AML-193 (cell line): ENCODE results near the gene ANKRD40CL.
A peak's percentile ranks its signal among the peaks of the same experiment; 100 is the strongest.

ENCODE experiments used
- DNase-seq, 2 experiments: peaks; one replicate each; lab custom pipeline; 2025; lab: John Stamatoyannopoulos, UW

ANKRD40CL gene

GRCh38 chr17:50787106-50787505, 19.8 kb upstream of the ANKRD40CL start:
- no peak for DNase-seq

- DNase-seq, result no peak
Measured at GRCh38 chr17:50785946-50786570, 18.7 kb upstream of the ANKRD40CL start.

DNA sequence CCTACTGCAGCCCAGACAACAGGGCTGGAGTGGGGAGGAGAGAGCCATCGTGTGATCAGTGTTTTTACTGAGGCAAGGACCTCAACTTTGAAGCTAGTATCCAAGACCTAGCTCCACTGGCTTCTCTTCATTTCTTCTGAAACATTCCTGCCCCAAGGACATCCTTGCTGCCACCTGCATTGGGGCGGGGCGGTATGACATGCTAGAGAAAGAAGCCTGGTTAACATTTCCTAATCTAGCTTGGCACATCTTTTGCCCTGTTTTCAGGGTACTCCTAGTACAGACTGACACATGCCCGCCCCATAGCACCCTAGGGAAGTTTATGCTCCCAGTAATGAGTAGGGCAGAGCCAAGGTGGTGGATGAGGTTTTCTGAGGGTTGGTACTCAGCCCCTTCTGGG, 17.8 kb upstream of the ANKRD40CL start:
- DNase-seq, result no peak

GRCh38 chr17:50783905-50784304, 16.6 kb upstream of the ANKRD40CL start:
- no peak for DNase-seq

- peak; percentile 79 to 83 for DNase-seq
Measured at GRCh38 chr17:50783193-50783660, 15.9 kb upstream of the ANKRD40CL start.

DNA sequence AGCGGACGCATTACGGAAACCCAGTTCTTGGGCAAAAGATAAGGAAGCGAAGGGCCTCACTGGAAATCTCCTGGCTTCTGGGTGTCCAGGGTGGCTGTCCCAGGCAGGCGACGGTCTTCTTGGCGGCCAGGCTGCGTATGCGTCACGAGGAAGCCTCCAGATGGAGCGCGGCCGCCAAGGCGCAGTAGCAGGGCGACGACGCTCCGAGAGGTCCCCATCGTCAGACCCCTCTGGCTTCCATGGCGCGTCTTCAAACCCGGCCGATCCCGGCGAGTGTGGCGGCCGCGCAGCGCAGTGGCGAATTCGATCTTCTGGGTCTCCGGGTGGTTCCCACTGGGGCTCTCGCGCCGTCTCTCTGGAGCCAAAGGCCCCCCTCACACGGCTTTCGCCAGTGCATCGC, 13.8 kb upstream of the ANKRD40CL start:
- DNase-seq, result no peak

DNA sequence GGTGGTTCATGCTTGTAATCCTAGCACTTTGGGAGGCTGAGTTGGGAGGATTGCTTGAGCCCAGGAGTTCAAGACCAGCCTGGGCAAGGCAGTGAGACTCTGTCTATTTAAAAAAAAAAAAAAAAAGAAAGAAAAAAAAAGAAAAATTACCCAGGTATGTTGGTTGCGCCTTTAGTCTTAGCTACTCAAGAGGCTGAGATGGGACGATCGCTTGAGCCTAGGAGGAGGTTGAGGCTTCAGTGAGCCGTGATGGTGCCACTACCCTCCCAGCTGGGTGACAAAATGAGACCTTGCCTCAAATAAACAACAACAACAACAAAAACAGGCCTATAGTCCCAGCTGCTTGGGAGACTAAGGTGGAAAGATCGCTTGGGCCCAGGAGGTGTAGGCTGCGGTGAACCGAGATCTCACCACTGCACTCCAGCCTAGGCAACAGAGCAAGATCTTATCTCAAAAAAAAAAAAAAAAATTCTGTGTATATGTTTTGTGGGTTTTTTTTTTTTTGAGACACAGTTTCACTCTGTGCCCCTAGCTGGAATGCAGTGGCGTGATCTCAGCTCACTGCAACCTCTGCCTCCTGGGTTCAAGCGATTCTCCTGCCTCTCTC, 12.5 kb upstream of the ANKRD40CL start:
- no peak for DNase-seq

DNA sequence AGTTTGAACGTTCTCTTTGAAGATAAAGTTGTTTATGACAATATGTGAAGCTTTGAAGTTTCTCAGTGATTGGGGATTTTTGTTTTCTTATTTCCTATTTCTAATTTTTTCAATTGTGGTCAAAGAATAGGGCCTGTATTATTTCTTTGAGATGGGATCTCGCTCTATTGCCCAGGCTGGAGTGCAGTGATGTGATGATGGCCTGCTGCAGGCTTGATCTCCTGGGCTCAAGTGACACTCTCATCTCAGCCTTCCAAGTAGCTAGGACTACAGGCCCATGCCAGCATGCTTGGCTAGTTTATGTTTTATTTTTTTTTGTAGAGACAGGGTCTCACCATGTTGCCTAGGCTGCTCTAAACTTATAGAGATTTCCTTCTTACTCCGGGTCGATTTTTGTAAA, 11.7 kb upstream of the ANKRD40CL start:
- no peak for DNase-seq

DNA sequence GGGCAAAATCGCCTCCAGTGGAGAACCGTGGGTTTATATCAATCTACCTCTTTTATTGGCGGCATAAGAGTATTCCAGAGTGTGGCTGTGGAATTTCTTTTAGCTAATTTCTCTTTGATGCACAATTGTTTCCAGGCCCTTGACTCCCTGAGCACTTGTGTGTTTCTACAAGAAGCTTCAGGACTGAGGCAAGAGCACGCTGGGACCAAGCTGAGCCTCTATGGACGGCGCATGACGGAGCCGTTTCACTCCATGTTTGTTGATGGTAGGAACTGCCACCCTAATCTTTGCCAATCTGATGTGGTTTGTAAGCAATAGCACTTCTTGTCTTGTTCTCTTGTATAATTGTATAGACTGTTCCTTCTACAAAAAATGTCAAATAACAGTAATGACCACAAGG, 11.2 kb upstream of the ANKRD40CL start:
- DNase-seq, result no peak

DNA sequence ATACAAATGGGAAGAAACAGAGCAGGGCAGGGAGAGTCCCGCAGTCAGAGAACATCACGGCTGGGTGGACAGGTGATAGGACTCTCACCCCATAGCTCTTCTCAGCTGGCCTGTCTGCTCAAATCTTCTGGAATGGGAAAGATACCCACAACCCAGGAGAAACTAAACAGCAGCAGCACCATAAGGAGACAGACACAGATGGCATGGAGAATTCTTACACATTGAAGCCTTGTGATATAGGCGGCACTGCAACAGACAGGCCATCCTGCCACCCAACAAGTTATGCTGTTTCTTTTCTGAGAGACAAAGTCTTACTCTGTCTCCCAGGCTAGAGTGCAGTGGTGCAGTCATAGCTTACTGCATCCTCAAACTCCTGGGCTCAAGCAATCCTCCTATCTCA, 8.6 kb upstream of the ANKRD40CL start:
- DNase-seq, result no peak

GRCh38 chr17:50774225-50774803, 7.0 kb upstream of the ANKRD40CL start:
- DNase-seq, result no peak

GRCh38 chr17:50771991-50772785, 4.9 kb upstream of the ANKRD40CL start:
- no peak for DNase-seq

DNA sequence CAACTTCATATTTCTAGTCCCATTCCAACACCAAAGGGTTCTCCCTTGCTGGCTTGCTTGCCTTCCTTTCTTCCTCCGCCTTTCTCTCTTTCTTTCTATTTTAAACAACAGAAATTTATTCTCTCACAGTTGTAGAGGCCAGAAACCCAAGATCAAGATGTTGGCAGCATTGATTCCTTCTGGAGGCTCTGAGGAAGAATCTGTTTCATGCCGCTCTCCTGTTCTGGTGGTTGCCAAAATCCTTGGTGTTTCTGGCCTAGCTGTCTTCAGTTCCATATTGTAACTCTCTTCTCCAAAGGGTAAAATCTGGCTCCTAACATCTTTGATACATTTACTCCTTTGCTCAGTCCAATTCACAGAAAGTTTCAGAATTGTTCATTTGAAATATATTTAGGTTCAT, 3.0 kb upstream of the ANKRD40CL start:
- no peak for DNase-seq

DNA sequence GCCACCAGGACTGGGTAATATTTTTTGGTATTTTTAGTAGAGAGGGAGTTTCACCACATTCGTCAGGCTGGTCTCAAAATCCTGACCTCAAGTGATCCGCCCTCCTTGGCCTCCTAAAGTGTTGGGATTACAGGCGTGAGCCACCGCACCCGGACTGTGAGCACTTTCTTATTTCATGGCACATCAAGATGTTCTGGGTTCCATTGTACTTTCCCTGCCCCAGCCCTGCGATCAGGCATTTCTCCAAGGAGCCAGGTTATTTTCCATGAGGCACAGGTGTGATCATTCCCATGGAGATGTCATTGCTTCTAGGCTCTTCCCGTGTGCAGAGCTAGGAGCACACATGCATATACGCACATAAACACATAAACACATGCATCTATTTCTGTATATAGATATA, 2.6 kb upstream of the ANKRD40CL start:
- DNase-seq, result no peak

DNA sequence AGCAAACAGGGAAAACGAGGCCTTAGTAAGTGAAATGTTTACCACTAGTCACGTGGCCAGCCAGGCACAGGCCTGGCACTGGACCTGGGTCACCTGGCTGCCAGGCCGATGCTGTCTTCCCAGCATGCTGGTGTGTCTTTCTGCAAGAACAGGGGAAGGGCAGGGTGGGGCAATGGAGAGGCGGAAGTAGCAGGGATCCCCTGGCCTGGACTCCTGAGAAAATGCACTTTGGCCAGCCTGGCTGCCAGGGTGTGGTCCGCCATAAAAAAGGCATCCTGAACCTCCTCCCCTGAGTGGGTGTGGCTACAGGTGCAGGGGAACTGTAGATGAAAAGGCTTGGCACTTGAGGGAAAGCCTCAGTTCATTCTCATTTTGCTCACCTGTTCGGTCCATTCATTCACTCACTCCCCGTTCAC, 1.0 kb upstream of the ANKRD40CL start:
- DNase-seq, result no peak

GRCh38 chr17:50767030-50767429, 288 bp downstream of the ANKRD40CL start:
- no peak for DNase-seq

DNA sequence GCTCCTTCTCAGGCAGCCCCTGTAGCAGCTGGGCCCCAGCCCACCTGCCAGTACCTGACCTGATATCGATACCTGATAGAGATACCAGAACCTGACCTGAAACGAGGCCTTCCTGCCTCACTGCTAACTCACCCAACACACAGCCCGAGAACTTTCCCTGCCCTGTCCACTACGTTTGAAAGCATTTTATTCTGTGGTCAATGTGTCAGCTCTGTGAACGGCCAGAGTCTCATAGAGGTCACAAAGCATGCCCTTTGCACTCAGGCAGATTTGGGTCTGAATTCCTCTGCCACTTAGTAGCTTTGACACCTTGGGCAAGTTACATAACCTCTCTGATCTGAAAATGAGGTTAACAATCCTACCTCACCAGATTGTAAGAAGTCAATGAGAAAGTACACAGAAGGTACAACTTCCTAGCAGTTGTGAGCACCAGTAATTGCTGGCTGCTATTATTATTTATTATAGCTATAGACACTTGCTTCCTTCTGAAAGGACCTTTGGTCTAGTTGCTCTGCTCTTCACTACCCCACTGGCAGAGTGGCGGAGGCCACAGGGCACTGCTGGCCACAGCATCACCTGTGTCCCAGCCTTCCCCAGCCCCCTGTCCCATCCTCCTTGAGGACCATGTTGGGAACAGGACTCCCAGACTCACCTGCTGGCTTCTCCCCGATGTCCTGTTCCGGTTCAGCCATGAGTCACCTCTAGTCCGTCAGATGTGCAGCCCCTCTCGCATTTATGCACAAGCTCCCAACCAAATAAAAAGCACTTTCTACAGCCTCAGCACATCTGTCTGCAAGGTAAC, 895 bp downstream of the ANKRD40CL start:
- no peak for DNase-seq

- DNase-seq, result peak; percentile 80 to 83
Measured at GRCh38 chr17:50765454-50766221, 1.7 kb downstream of the ANKRD40CL start.

GRCh38 chr17:50764734-50765149, 2.6 kb downstream of the ANKRD40CL start:
- no peak for DNase-seq

DNA sequence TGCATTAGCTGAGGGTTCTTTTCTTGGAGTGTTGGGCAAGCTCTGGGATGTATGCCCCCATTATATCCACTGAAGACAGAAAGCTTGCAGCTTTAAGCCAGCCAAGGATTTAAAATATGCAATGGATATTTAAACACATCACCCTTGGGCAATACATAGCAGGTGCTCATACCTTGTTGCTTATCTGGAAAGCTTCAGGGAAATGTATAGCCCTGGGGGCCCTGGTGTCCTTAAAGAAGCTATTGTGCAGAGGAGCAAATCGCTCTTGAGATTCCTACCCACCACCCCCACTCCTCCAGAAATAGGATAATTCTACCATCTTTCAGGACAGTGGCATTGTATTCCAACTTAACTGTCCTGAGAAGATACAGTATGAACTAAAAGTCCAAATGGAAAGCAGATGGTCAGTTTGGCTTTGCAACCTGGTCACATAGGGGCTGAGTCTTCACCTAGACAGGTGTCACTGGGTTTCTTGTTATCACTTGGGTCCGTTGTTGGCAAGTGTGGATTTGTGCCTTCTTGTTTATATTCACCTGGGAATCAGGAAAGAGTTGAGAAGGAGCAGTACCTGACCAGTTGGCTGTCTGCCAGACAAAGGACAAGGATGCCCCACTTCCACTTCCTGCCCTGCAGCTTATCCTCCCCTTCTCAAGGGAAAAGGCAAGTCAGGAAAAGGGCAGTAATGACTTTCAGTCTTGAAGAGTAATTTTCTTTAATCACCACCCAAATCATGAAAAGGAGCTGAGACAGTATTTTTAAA, 3.4 kb downstream of the ANKRD40CL start:
- no peak for DNase-seq
